Measurements from ENCODE around the gene SPTBN5.

The SPTBN5 gene

GRCh38 chr15:41923401-41923997 lies 29.6 kb upstream of the SPTBN5 start:
- Mint-ChIP-seq H3K4me1 (peaks cover 53% of the 10 kb centered on the region), H3K36me3 (ENCODE audit: low read depth) (peaks cover 4% of the 10 kb centered on the region), H3K9me3 (no peaks in the 10 kb centered on the region), H3K27ac (no peak overlapping the region), H3K27me3 (ENCODE audit: low read depth, poor library complexity) (peaks cover 3% of the 10 kb centered on the region), H3K4me3 (no peak overlapping the region)
- TF ChIP-seq CTCF (IDR thresholded peaks at IDR 0.05), result no peak
- DNase-seq, result no peak

GRCh38 chr15:41922353-41922752 lies 28.5 kb upstream of the SPTBN5 start:
- Mint-ChIP-seq H3K9me3 (no peaks in the 10 kb centered on the region), H3K27me3 (ENCODE audit: low read depth, poor library complexity) (peaks cover 3% of the 10 kb centered on the region), H3K4me3 (no peak overlapping the region), H3K4me1 (peaks cover 52% of the 10 kb centered on the region), H3K36me3 (ENCODE audit: low read depth) (peaks cover 12% of the 10 kb centered on the region), H3K27ac (no peak overlapping the region)
- no peak for DNase-seq
- TF ChIP-seq CTCF (IDR thresholded peaks at IDR 0.05), result no peak

- TF ChIP-seq CTCF (IDR thresholded peaks at IDR 0.05), result no peak
- H3K36me3 Mint-ChIP-seq (ENCODE audit: low read depth), result peaks cover 12% of the 10 kb centered on the region
- H3K4me1 Mint-ChIP-seq, result peaks cover 50% of the 10 kb centered on the region
- H3K4me3 Mint-ChIP-seq, result no peak overlapping the region
- no peaks in the 10 kb centered on the region for H3K9me3 Mint-ChIP-seq
- DNase-seq, result no peak
- H3K27me3 Mint-ChIP-seq (ENCODE audit: low read depth, poor library complexity), result peaks cover 3% of the 10 kb centered on the region
- peak overlapping the region; percentile 39 for H3K27ac Mint-ChIP-seq
Measured at GRCh38 chr15:41921639-41922038, 27.8 kb upstream of the SPTBN5 start.

- H3K4me1 Mint-ChIP-seq, result peaks cover 51% of the 10 kb centered on the region
- DNase-seq, result no peak
- H3K36me3 Mint-ChIP-seq (ENCODE audit: low read depth), result peaks cover 12% of the 10 kb centered on the region
- peak overlapping the region; percentile 39 for H3K27ac Mint-ChIP-seq
- no peaks in the 10 kb centered on the region for H3K9me3 Mint-ChIP-seq
- H3K4me3 Mint-ChIP-seq, result no peak overlapping the region
- peaks cover 3% of the 10 kb centered on the region for H3K27me3 Mint-ChIP-seq (ENCODE audit: low read depth, poor library complexity)
- no peak for TF ChIP-seq CTCF (IDR thresholded peaks at IDR 0.05)
Measured at GRCh38 chr15:41921167-41921566, 27.3 kb upstream of the SPTBN5 start.

GRCh38 chr15:41919954-41920538 lies 26.2 kb upstream of the SPTBN5 start:
- no peak for TF ChIP-seq CTCF (IDR thresholded peaks at IDR 0.05)
- Mint-ChIP-seq H3K36me3 (ENCODE audit: low read depth) (peaks cover 12% of the 10 kb centered on the region), H3K4me3 (no peak overlapping the region), H3K9me3 (no peaks in the 10 kb centered on the region), H3K27me3 (ENCODE audit: low read depth, poor library complexity) (peaks cover 3% of the 10 kb centered on the region), H3K4me1 (peaks cover 59% of the 10 kb centered on the region), H3K27ac (no peak overlapping the region)
- peak; percentile 40 for DNase-seq
